Mammary epithelial cell (primary cell): Measurements from ENCODE around the gene ANTXR2.

Source experiments
- CTCF ChIP-seq, 2 donors: IDR thresholded peaks in 1 of 2; conservative IDR thresholded peaks in 1 of 2; 2 replicates each; pipeline ENCODE4 v1.5.1; 2011 to 2012; ENCODE audit warnings: inconsistent platforms in 2 of 2, low read length in 2 of 2, mild to moderate bottlenecking in 2 of 2, control low read depth in 1 of 2, low read depth in 1 of 2; ENCODE audit not compliant: insufficient read depth in 1 of 2; ENCODE audit errors: extremely low read depth in 1 of 2
- EZH2 ChIP-seq: IDR thresholded peaks from 2 replicates; pipeline ENCODE4 v1.6.1; 2012; ENCODE audit warnings: low read length, inconsistent platforms, borderline replicate concordance

GRCh38 chr4:80045786-80046185 lies 27.2 kb downstream of the ANTXR2 start:
- TF ChIP-seq CTCF (conservative IDR thresholded peaks at IDR 0.05 in 1 of 2, IDR thresholded peaks at IDR 0.05 in 1 of 2; ENCODE audit: extremely low read depth in 1 of 2, insufficient read depth in 1 of 2, low read depth in 1 of 2, low read length in 2 of 2) (no peak), EZH2 (no peak)
